NB4 (cell line): ENCODE measurements around the gene DYRK4.
A peak's percentile ranks its signal among the peaks of the same experiment; 100 is the strongest.

Experiments
- DNase-seq: peaks from one replicate; pipeline ENCODE4 v3.0.0; 2010; ENCODE audit warnings: low read depth
- H3K4me3 ChIP-seq: one replicate; pipeline ENCODE4 v1.5.1; 2011; ENCODE audit warnings: mild to moderate bottlenecking, low read depth, low read length, moderate library complexity
- CTCF ChIP-seq: IDR thresholded peaks from one replicate; pipeline ENCODE4 v1.5.1; 2012; ENCODE audit warnings: low read depth, low read length
- MAX ChIP-seq: IDR thresholded peaks from 2 replicates; pipeline ENCODE4 v1.6.1; 2011; ENCODE audit warnings: low read depth, low read length
- MYC ChIP-seq: IDR thresholded peaks from 2 replicates; pipeline ENCODE4 v1.6.1; 2011; ENCODE audit warnings: low read depth, low read length
- POLR2A ChIP-seq: IDR thresholded peaks from 2 replicates; pipeline ENCODE4 v1.6.1; 2011; ENCODE audit warnings: mild to moderate bottlenecking; ENCODE audit not compliant: insufficient read length; ENCODE audit errors: extremely low read depth

DYRK4 gene

GRCh38 chr12:4572680-4573079 lies 10.7 kb downstream of the DYRK4 start:
- DNase-seq = no peak
- TF ChIP-seq POLR2A (no peak), MYC (no peak), MAX (no peak), CTCF (no peak)

DNA sequence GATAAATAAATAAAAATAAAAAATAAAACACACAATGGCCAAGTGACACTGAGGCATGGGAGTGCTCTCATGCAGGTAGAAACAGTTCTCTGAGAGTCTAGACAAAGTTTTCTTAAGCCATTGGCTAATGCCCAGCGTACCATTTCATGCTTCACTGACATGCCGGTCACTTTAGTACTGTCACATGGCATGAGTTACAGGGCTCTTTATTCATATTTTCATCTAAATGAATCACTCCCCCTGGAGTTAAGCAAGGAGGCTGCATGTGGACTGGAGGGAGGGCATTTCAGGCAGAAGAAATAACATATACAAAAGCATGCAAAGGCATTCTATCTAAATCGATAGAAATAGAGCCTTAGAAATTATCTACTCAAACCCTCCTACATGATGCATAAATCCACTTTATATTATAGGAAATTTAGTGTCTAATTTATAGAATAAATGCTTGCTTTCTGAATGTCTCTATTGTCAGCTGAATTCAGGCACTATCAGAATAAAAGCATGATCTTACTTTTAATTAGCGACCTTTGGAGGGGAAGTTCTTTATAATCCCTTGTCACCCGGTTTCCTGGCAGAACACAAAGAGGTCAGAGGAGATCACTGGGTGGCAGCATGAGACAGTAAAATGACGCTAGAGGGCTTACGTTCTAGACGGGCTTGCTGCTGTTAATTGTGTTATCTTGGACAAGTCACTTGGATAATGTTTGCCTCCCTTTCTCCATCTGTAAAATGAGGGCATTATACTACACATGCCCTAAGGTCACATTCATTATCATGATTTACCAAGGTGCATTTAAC lies 17.5 kb downstream of the DYRK4 start:
- DNase-seq = peak; percentile 47
- H3K4me3 ChIP-seq = no peak overlapping the region
- no peak for TF ChIP-seq POLR2A
- TF ChIP-seq CTCF = no peak
- TF ChIP-seq MAX = no peak
- TF ChIP-seq MYC = no peak

More at GRCh38 chr12:4572680-4573079, 10.7 kb downstream of the DYRK4 start:
- H3K4me3 ChIP-seq = no peak overlapping the region

- H3K4me3 ChIP-seq = no peak overlapping the region
- TF ChIP-seq CTCF (no peak), POLR2A (no peak), MAX (no peak), MYC (no peak)
- DNase-seq = no peak
Measured at GRCh38 chr12:4580281-4580688, 18.3 kb downstream of the DYRK4 start.

- TF ChIP-seq MYC (no peak), POLR2A (no peak), MAX (no peak), CTCF (no peak)
- DNase-seq = no peak
Measured at GRCh38 chr12:4584281-4584680, 22.3 kb downstream of the DYRK4 start.

GRCh38 chr12:4584896-4585295 lies 22.9 kb downstream of the DYRK4 start:
- DNase-seq = no peak
- TF ChIP-seq CTCF = no peak
- TF ChIP-seq POLR2A = no peak
- TF ChIP-seq MYC = no peak
- no peak for TF ChIP-seq MAX
- no peak overlapping the region for H3K4me3 ChIP-seq

More at GRCh38 chr12:4584281-4584680, 22.3 kb downstream of the DYRK4 start:
- H3K4me3 ChIP-seq = no peak overlapping the region
